ENCODE data around the gene PDE4B.

PDE4B gene

GRCh38 chr1:66364578-66365391, 572.1 kb downstream of the PDE4B start:
- H3K9me3 Mint-ChIP-seq = no peaks in the 10 kb centered on the region
- H3K36me3 Mint-ChIP-seq = peaks cover 34 to 65% of the 10 kb centered on the region in 2 donors
- no peaks in the 10 kb centered on the region for H3K27me3 Mint-ChIP-seq
- ATAC-seq (replicated peaks) (peak; percentile 85 to 87), DNase-seq (no peak)
- H3K4me3 Mint-ChIP-seq = peak overlapping the region; percentile 21 to 33
- H3K4me1 Mint-ChIP-seq = peaks cover 52 to 85% of the 10 kb centered on the region in 2 donors
- peak overlapping the region; percentile 49 for H3K27ac Mint-ChIP-seq

DNA sequence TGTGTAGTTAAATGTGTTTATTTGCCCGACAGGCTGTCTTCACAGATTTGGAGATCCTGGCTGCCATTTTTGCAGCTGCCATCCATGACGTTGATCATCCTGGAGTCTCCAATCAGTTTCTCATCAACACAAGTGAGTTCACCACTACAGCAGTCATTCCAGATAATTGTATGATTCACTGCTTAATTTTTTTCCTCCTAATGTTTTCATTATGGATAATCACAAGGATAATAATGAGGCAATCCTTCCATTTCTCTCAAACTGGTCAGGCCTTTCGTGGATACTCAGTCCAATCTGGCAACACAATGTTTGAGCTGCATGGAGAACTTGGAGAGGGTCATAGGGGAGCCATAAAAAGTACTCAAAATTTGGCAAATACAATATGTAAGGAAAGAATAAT, 572.9 kb downstream of the PDE4B start:
- no peak for ATAC-seq (replicated peaks)
- Mint-ChIP-seq H3K27ac (peak overlapping the region; percentile 31), H3K27me3 (no peaks in the 10 kb centered on the region), H3K4me1 (peaks cover 50 to 86% of the 10 kb centered on the region in 2 donors), H3K9me3 (no peaks in the 10 kb centered on the region), H3K36me3 (peaks cover 34 to 69% of the 10 kb centered on the region in 2 donors), H3K4me3 (no peak overlapping the region)
- DNase-seq = no peak

- DNase-seq (no peak), ATAC-seq (replicated peaks) (no peak)
- Mint-ChIP-seq H3K36me3 (peaks cover 37 to 70% of the 10 kb centered on the region in 2 donors), H3K9me3 (no peaks in the 10 kb centered on the region), H3K27me3 (no peaks in the 10 kb centered on the region), H3K4me1 (peaks cover 55 to 91% of the 10 kb centered on the region in 2 donors), H3K27ac (peak overlapping the region; percentile 71), H3K4me3 (no peak overlapping the region)
These were observed 573.9 kb downstream of the PDE4B start for GRCh38 chr1:66366634-66367033.

- H3K36me3 Mint-ChIP-seq = peaks cover 36 to 67% of the 10 kb centered on the region in 2 donors
- peaks cover 56 to 91% of the 10 kb centered on the region in 2 donors for H3K4me1 Mint-ChIP-seq
- DNase-seq (no peak), ATAC-seq (replicated peaks) (no peak)
- peak overlapping the region; percentile 71 for H3K27ac Mint-ChIP-seq
- H3K9me3 Mint-ChIP-seq = no peaks in the 10 kb centered on the region
- H3K27me3 Mint-ChIP-seq = no peaks in the 10 kb centered on the region
- peak overlapping the region in 1 of 2 donors; percentile 10 for H3K4me3 Mint-ChIP-seq
These were observed 574.7 kb downstream of the PDE4B start for GRCh38 chr1:66367369-66367768.

DNA sequence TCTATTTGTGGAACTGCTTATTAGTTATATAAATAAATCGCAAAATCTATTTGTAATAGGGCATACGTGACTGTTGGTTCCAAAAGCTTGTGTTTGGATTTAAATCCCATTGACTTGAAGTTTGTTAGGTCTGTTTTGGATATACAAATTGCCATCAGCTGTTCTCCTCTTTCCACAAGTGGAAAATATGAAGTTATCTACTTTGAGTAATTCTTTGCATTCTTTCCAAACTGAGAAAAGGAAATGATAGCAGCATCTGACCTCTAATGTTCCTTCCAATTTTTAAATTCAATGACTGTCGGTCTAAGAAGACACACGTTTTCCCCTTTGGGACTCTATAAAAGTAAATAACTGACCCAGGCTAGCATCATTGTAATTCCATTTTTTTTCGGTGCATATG, 575.6 kb downstream of the PDE4B start:
- DNase-seq (no peak), ATAC-seq (replicated peaks) (no peak)
- Mint-ChIP-seq H3K4me3 (no peak overlapping the region), H3K4me1 (peaks cover 59 to 91% of the 10 kb centered on the region in 2 donors), H3K36me3 (peaks cover 41 to 67% of the 10 kb centered on the region in 2 donors), H3K27ac (no peak overlapping the region), H3K9me3 (no peaks in the 10 kb centered on the region), H3K27me3 (no peaks in the 10 kb centered on the region)

DNA sequence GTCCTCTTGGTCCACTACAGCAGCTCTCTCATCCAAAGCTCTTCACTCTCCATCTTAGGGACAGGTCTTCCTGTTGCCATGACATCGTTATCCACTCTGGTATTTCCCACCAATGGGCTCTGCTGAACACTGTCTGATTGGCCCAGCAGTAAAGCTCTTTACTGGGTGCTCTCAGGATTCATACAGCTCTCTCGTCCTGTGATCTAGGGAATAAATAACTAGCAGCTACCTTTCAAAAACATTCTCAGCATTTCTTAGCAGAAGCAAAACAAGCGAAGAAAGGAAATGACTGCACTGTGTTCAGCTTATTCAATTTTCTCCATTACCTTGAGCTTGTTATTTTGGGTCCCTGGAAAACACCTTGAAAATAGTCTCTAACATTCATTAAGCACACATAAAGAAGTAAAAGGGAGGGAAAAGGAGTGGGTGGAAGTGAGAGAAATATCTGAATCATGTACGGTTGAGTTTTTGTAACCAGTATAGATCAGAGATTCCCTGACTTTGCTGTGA, 577.8 kb downstream of the PDE4B start:
- Mint-ChIP-seq H3K4me1 (peaks cover 58 to 90% of the 10 kb centered on the region in 2 donors), H3K27ac (peak overlapping the region; percentile 95), H3K27me3 (no peaks in the 10 kb centered on the region), H3K4me3 (peak overlapping the region; percentile 53 to 74), H3K9me3 (no peaks in the 10 kb centered on the region), H3K36me3 (peaks cover 40 to 57% of the 10 kb centered on the region in 2 donors)
- peak; percentile 45 for DNase-seq
- peak; percentile 30 to 41 for ATAC-seq (replicated peaks)

DNA sequence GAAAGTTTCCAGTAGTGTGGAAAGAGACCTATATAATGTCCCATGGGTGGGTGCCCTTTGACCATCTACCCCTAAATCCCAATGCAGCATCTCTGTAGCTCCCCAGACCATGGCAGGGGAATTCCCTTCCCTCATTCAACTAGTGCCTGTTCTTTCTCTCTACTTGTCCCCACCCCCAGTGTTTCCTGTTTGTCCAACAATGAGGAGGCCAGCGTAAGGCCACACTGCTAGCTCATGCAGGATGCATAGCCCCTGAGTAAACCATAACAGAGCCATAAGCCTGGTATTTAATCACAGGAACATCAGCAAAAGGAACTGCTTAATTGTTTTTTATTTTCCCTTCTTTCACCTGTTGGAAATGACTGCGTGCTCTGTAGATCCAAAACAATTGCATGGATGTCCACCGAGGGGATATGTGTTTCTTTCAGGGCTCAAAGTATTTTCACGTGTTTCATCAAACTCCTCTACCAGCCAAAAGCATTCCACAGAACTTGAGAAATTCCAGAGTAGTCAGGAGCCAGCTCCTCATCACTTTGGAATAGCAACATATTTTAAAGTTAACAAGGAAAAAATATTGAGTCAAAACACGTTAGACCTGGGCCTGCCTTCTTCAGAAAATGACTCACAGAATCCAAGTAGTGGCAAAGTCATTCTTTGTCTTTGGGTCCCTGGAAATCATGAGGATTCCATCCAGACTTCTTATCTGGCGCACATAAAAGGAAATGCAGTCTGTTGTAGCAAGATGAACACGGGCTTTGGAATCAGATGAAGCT, 578.7 kb downstream of the PDE4B start:
- no peaks in the 10 kb centered on the region for H3K27me3 Mint-ChIP-seq
- peak overlapping the region; percentile 27 to 57 for H3K4me3 Mint-ChIP-seq
- peaks cover 65 to 91% of the 10 kb centered on the region in 2 donors for H3K4me1 Mint-ChIP-seq
- H3K27ac Mint-ChIP-seq = peak overlapping the region; percentile 93
- peak; percentile 72 for DNase-seq
- H3K36me3 Mint-ChIP-seq = peaks cover 36 to 51% of the 10 kb centered on the region in 2 donors
- peak; percentile 42 to 47 for ATAC-seq (replicated peaks)
- no peaks in the 10 kb centered on the region for H3K9me3 Mint-ChIP-seq

- DNase-seq (no peak), ATAC-seq (replicated peaks) (no peak)
- Mint-ChIP-seq H3K4me1 (peaks cover 61 to 93% of the 10 kb centered on the region in 2 donors), H3K27ac (peak overlapping the region; percentile 93), H3K27me3 (no peaks in the 10 kb centered on the region), H3K9me3 (no peaks in the 10 kb centered on the region), H3K36me3 (peaks cover 32 to 41% of the 10 kb centered on the region in 2 donors), H3K4me3 (peak overlapping the region; percentile 57)
These were observed 579.9 kb downstream of the PDE4B start for GRCh38 chr1:66372522-66373101.

DNA sequence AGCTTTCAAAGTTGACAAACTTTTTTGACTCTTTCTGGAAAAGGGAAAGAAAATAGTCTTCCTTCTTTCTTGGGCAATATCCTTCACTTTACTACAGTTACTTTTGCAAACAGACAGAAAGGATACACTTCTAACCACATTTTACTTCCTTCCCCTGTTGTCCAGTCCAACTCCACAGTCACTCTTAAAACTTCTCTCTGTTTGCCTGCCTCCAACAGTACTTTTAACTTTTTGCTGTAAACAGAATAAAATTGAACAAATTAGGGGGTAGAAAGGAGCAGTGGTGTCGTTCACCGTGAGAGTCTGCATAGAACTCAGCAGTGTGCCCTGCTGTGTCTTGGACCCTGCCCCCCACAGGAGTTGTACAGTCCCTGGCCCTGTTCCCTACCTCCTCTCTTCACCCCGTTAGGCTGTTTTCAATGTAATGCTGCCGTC, 580.5 kb downstream of the PDE4B start:
- H3K27ac Mint-ChIP-seq = peak overlapping the region; percentile 93
- H3K9me3 Mint-ChIP-seq = no peaks in the 10 kb centered on the region
- H3K36me3 Mint-ChIP-seq = peaks cover 29 to 37% of the 10 kb centered on the region in 2 donors
- no peaks in the 10 kb centered on the region for H3K27me3 Mint-ChIP-seq
- no peak for DNase-seq
- peak overlapping the region; percentile 57 for H3K4me3 Mint-ChIP-seq
- H3K4me1 Mint-ChIP-seq = peaks cover 59 to 89% of the 10 kb centered on the region in 2 donors
- no peak for ATAC-seq (replicated peaks)

DNA sequence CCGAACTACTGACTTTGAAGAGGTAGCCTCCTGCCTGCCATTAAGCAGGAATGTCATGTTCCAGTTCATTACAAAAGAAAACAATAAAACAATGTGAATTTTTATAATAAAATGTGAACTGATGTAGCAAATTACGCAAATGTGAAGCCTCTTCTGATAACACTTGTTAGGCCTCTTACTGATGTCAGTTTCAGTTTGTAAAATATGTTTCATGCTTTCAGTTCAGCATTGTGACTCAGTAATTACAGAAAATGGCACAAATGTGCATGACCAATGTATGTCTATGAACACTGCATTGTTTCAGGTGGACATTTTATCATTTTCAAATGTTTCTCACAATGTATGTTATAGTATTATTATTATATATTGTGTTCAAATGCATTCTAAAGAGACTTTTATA, 581.5 kb downstream of the PDE4B start:
- Mint-ChIP-seq H3K27me3 (no peaks in the 10 kb centered on the region), H3K4me3 (no peak overlapping the region), H3K27ac (peak overlapping the region; percentile 93), H3K9me3 (no peaks in the 10 kb centered on the region), H3K4me1 (peaks cover 61 to 86% of the 10 kb centered on the region in 2 donors), H3K36me3 (peaks cover 24 to 30% of the 10 kb centered on the region in 2 donors)
- DNase-seq (no peak), ATAC-seq (replicated peaks) (peak; percentile 35 to 53)

DNA sequence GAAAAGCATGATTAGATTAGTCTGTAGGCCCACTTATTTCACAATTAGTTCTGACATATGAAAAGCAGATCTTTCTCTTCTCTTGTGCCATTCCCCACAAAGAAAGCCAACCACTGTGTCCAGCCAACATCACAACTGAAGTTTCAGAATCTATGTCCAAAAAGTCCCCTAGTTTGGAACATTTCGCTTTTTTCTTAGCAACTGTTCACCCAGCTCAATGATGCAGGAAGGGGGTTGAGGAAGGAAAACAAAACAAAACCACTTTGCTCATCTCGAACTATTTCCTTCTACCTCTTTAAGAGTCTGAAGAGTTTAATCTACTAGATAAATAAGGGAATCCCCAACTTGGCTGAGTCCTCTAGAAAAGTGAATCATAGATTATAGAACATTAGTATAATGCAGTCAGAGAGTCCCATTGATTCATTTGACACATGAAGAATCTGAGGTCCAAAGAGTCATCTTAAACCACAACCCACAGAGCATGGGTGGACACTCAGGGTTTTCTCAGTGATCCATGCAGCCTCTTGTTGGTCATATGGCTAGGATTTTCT, 581.9 kb downstream of the PDE4B start:
- H3K9me3 Mint-ChIP-seq = no peaks in the 10 kb centered on the region

GRCh38 chr1:66375125-66375524, 582.4 kb downstream of the PDE4B start:
- ATAC-seq (replicated peaks) = no peak
- peak overlapping the region; percentile 47 to 55 for H3K4me3 Mint-ChIP-seq
- DNase-seq = no peak
- no peaks in the 10 kb centered on the region for H3K9me3 Mint-ChIP-seq
- peak overlapping the region; percentile 89 for H3K27ac Mint-ChIP-seq
- H3K27me3 Mint-ChIP-seq = no peaks in the 10 kb centered on the region
- H3K4me1 Mint-ChIP-seq = peaks cover 63 to 86% of the 10 kb centered on the region in 2 donors
- peaks cover 19 to 27% of the 10 kb centered on the region in 2 donors for H3K36me3 Mint-ChIP-seq

More for the DNA sequence above, 581.9 kb downstream of the PDE4B start:
- Mint-ChIP-seq H3K27me3 (no peaks in the 10 kb centered on the region), H3K4me1 (peaks cover 62 to 86% of the 10 kb centered on the region in 2 donors), H3K36me3 (peaks cover 22 to 27% of the 10 kb centered on the region in 2 donors), H3K4me3 (peak overlapping the region; percentile 47 to 55), H3K27ac (peak overlapping the region; percentile 89)
- ATAC-seq (replicated peaks) = peak; percentile 68 to 80
- DNase-seq = peak; percentile 69

GRCh38 chr1:66380452-66381212, 587.9 kb downstream of the PDE4B start:
- ATAC-seq (replicated peaks) (peak; percentile 97 to 99), DNase-seq (peak; percentile 88)
- Mint-ChIP-seq H3K4me1 (peaks cover 56 to 81% of the 10 kb centered on the region in 2 donors), H3K27ac (peak overlapping the region; percentile 93), H3K36me3 (peaks cover 3 to 9% of the 10 kb centered on the region in 2 donors), H3K27me3 (no peaks in the 10 kb centered on the region), H3K4me3 (peak overlapping the region; percentile 66 to 69), H3K9me3 (peaks cover 3% of the 10 kb centered on the region in 2 donors)
